Fibroblast of villous mesenchyme (primary cell): ENCODE measurements around the gene PHKG2. TPM values are rescaled to one million over a fixed set of nuclear protein-coding genes. Genes with fewer than 3 reads are reported as not detected.

Experiments used
- DNase-seq: peaks from one replicate; pipeline ENCODE4 v3.0.0-alpha.2; 2010; ENCODE audit warnings: low read depth
- H3K4me3 ChIP-seq: 2 replicates; pipeline ENCODE4 v1.5.1; 2011; ENCODE audit warnings: low read depth, mild to moderate bottlenecking, low read length
- total RNA-seq: library from RNA; depleted of rRNA; stranded (reverse); fragments of >200 nt; gene quantifications from 2 replicates; pipeline ENCODE4 v1.2.3, GENCODE V29; 2012
- TF ChIP-seq, protein P1 (sequence below): IDR thresholded peaks from 2 replicates; pipeline ENCODE4 v1.5.1; 2012; ENCODE audit warnings: low read depth, mild to moderate bottlenecking, low read length; ENCODE audit not compliant: insufficient read depth

Gene PHKG2
- total RNA-seq, 1 donor: 26.3 TPM

DNA sequence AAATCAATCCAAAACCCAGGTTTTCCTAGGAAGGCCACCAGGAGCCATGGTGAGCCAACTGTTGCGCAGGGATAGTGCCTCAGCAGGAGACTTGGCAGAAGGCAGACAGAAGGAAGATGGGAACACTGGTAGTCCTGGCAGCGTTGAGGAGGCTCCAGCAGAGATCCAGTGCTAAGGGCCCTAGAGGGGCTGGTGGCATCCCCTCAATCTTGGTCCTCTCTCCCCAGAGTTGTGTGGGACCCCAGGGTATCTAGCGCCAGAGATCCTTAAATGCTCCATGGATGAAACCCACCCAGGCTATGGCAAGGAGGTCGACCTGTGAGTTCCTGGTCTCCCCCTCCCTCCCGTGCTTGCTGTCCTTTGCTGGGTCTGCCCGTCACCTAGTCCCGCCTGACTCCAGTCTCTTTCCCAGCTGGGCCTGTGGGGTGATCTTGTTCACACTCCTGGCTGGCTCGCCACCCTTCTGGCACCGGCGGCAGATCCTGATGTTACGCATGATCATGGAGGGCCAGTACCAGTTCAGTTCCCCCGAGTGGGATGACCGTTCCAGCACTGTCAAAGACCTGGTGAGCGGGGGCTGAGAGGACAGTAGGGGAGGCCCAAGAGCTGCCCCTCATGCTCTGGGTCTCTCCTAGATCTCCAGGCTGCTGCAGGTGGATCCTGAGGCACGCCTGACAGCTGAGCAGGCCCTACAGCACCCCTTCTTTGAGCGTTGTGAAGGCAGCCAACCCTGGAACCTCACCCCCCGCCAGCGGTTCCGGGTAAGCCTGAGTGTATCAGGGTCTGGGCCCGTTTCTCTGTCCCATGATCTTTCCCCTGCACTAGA is 7.9 kb downstream of the PHKG2 start:
- no peak for DNase-seq
- H3K4me3 ChIP-seq: no peak overlapping the region
- TF ChIP-seq, protein P1, sequence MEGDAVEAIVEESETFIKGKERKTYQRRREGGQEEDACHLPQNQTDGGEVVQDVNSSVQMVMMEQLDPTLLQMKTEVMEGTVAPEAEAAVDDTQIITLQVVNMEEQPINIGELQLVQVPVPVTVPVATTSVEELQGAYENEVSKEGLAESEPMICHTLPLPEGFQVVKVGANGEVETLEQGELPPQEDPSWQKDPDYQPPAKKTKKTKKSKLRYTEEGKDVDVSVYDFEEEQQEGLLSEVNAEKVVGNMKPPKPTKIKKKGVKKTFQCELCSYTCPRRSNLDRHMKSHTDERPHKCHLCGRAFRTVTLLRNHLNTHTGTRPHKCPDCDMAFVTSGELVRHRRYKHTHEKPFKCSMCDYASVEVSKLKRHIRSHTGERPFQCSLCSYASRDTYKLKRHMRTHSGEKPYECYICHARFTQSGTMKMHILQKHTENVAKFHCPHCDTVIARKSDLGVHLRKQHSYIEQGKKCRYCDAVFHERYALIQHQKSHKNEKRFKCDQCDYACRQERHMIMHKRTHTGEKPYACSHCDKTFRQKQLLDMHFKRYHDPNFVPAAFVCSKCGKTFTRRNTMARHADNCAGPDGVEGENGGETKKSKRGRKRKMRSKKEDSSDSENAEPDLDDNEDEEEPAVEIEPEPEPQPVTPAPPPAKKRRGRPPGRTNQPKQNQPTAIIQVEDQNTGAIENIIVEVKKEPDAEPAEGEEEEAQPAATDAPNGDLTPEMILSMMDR: no peak

DNA sequence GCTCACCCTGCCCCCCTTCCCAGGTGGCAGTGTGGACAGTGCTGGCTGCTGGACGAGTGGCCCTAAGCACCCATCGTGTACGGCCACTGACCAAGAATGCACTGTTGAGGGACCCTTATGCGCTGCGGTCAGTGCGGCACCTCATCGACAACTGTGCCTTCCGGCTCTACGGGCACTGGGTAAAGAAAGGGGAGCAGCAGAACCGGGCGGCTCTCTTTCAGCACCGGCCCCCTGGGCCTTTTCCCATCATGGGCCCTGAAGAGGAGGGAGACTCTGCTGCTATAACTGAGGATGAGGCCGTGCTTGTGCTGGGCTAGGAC is 8.5 kb downstream of the PHKG2 start:
- no peak for DNase-seq
- TF ChIP-seq, protein P1: no peak
- H3K4me3 ChIP-seq: no peak overlapping the region

DNA sequence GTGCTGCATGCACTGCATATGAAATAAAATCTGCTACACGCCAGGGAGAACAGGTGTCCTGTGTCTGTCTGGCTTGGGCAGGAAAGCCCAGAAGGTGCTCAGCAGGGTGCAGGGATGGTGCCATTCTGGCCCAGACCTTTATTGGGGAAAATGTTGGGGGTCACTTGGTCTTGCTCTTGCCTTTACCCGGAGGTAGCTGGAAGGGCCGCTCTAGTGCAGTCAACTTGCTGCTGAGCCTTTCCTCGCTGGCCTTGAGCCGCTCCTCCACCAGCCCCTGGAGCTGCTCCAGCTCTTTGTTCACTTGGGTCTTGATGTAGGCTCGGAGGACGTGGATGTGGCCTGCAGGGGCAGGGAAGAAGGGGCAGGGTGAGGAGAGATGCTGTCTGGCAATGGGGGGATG is 9.1 kb downstream of the PHKG2 start:
- no peak for DNase-seq
- TF ChIP-seq, protein P1: no peak
- H3K4me3 ChIP-seq: no peak overlapping the region

DNA sequence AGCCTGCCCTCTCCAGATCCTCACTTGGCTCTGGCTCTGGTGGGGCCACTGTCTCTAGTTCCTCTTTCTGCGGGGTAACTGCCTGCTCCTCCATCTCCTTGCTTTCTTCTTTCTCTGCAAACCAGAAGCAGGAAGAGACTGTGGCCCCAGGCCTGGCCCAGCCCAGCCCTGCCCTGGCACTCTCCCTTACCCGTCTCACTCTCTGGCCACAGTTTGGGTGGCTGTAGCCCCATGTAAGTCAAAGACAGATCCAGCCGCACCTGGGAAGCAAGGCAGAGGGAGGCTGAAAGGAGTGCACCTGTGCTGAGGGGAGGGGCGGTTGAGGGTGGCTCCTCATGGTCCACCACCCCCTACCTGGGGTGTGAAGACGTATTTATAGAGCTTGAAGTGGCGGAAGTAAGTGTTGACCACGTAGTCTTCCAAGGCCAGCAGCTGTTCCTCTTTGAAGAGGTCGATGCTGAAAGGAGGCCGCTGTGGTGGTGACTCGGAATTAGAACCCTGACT is 10.8 kb downstream of the PHKG2 start:
- H3K4me3 ChIP-seq: no peak overlapping the region
- TF ChIP-seq, protein P1: no peak
- DNase-seq: no peak

DNA sequence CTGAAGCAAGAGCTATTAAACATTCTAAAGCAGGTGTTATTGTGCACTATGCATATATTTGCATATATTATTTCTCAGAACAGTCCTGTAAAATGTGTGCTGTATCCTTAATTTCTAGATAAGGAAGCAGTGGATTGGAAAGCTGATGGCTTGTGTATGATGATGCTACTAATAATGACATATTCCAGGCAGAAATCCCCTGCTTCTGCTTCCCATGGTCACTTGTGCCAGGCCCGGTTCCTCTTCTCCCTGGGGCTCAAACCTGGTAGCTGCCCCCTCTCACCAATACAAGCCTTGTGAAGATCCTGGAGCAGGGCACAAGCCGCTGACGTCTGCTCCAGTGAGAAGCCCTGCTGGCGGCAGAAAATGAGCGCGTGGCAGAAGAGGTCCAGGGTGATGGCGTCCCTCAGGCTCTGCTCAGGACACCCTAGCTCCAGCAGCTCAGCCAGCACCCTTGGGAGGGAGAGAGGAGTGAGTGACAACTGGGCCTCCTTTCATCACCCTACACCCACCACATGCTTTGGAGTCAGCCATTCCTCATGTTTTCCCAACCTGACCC is 11.9 kb downstream of the PHKG2 start:
- TF ChIP-seq, protein P1: no peak
- no peak overlapping the region for H3K4me3 ChIP-seq
- DNase-seq: no peak

DNA sequence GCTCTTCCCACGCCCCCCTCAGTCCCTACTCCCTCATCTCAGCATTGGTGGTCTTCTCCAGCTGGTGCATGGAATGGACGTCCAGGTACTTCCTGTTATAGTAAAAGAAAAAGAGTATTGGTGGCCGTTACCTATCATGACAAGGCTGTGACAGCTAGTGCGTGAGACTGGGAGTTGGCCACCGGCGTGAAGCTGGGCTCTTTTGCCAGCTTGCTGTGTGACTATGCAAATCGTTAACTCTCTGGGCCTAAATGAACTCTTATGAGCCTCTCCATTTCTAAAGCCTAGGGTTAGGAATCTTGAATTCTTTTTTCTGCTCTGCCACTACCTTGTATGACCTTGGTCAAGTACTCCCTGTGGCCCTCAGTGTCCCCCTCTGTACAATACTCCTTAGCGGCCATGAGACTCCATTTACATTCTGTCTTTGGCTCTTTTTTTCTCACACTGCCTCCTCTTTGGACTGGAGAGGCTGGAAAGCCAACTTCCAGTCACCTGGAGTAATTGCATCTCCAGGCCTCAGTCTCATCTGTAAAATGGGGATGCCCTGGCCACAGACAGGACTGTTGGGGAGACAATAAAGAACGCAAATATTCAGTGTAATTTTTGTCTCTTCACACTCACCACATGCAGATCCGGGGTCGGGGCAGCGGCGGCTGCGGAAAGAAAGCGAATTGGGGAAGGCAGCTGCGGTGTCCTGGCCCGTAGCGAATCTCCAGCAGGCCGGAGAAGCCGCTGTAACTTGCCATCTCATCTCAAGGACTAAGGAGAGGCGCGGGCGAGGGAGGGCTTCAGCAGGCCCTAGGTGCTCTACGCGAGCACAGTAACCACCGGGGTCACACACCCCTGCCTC is 12.6 kb downstream of the PHKG2 start:
- DNase-seq: no peak
- H3K4me3 ChIP-seq: peak overlapping the region; percentile 88
- TF ChIP-seq, protein P1: no peak
